ENCODE measurements around the gene RS1.
A peak's percentile ranks its signal among the peaks of the same experiment; 100 is the strongest.

The RS1 gene

DNA sequence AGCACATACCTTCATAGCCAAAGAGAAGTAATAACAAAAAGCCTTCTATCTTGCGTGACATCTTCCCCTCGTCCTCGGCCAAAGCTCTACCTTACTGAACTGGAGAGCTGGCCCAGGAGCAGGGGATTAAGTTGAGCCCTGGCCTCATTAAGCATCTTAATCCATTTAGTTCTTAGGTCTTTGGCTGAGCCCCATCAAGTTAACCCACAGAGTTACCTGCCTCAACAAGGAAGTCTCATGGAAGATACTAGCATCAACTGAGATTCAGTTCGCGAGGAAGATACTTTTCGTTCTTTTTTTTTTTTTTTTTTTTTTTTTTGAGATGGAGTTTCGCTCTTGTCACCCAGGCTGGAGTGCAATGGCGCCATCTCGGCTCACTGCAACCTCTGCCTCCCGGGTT lies at the start of gene RS1:
RS1 (minus strand) TSS at position 101 of the 400 bp plus-strand sequence; CDS start at position 61, 40 bp downstream.
- no peak for DNase-seq (ENCODE audit: low spot score)

- no peak for DNase-seq (ENCODE audit: low spot score)
These were observed 47.9 kb upstream of the RS1 start for GRCh38 chrX:18719852-18720251.

DNA sequence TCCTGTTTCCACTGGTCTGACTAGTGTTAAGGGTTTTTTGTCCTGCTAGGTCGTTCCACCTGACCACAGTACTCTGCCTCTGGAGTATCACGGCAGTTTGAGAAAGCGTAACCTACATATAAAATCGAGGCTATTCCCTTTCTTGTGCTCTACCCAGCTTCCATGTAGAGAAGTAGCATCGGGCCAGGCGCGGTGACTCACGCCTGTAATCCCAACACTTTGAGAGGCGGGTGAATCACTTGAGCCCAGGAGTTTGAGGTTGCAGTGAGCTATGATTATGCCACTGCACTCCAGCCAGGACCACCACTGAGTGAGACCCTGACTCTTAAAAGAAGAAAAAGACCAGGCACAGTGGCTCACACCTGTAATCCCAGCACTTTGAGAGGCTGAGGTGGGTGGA lies 43.0 kb upstream of the RS1 start:
- DNase-seq (ENCODE audit: low spot score): no peak

DNA sequence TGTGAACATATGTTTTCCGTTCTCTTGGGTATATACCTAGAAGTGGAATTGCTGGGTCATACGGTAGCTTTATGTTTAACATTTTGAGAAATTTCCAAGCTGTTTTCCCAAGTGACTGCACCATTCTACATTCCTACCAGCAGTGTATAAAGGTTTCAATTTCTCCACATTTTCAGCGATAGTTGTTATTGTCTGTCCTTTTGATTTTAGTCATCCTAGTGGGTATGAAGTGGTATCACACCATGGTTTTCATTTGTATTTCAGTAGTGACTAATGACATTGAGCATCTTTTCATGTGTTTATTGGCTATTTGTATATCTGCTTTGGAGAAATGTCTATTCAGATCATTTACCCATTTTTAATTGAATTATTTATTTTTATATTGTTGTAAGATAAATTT lies 37.9 kb upstream of the RS1 start:
- DNase-seq (ENCODE audit: low spot score): no peak

DNA sequence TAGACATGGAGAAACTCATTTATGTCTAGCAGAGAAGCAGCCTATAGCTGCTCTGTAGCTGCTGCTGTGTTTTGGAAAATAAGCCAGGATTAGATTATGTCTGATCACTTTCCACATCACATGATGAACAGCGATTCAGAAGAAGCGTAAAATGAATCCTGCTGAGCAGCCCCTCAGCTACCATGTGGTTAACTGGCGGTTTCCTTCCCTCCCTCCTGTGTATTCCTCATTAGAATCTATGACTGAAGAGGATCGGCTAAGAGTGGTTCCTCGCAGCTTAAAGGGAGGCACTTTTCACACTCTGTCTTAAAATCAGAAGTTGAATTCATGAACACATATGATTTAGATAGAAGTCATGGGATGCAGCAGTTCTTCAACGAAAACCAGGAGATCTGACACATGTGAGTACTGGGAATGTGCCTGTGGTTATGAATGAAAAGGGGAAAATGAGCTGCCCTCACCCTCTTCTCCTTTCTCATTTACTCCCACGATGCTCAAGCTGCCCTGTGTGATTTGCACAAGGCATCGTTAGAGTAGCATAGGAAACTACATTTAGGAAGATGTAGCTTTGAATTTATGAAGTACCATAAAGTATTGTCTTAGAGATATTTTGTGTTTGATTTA lies 35.6 kb upstream of the RS1 start, which contains the start of gene PPEF1:
PPEF1 (plus strand) TSS at position 220 of the 624 bp plus-strand sequence; CDS start at position 356, 136 bp downstream.
- DNase-seq (ENCODE audit: low spot score): no peak

- no peak for DNase-seq (ENCODE audit: low spot score)
These were observed 30.7 kb upstream of the RS1 start for GRCh38 chrX:18702362-18703195.

DNA sequence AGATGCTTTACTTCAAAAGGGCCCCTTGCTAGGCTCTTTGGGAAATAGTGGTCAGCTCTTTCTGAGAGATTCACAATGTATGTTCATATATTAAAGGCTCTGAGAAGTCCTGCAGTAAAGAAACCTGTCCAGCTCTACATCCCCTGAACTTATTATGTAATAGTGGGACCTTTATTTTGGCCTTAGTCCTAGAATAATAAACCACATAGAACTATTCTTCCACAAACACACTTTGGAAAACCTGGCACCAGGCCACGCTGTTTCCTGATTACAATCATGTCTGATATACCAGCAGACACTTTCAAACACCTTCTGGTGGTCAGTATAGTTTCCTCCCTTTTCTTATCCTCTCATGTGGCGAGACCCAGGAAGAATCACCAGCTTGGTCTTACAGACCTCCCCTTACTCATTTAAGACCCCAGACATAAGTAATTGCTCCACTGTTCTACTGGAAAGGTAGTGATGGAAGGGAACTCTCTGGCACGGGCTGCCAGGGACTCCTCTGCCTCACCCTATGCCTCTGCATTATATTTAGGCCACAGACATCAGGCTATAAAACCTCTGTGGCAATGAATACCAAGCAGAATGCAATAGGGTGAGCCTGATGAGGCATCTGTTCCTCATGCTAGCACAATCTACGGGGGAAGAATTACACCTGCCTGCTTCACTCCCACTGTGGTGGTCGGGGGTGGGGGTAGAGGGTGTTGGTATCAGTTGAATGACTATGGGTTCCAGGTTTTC lies 29.9 kb upstream of the RS1 start:
- DNase-seq (ENCODE audit: low spot score): no peak

DNA sequence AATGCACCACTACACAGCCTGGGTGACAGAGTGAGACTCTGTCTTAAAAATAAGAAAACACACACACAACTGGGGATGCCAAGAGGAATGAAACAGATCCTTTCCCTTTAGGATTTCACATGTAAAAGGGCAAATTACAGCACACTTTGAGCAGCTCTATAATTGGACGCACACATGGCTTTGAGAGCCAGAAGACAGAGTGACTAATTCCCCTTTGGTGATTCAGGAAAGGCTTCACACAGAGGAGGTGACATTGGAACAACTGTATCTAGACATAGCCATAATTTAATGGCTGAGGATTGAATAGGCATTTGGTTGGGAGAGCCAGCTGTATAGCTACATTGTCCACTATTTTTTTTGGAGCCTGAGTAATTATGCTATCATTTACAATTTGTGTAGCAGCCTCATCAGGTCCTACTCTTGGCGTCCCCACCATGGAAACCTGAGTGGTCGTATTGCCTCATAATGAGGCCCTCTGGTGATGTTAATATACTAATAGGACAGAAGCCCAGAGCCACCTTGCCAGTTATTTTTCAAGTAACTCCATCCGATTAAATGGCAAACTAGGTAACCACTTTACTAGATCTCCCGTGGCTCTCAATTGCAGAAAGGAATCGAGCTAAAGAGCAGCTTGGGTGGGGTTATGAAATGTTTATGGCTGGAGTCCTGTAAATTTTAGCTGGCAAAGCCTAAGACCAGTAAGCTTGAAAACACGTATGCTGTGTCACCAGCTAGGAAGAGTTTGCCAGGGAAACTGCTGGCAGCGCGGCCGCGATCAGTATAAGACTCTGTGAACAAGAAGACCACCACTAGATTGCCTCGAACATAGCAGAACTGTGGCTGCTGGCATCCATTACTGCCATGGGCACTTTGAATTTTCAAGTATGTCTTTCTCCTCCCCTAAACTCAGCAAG lies 27.1 kb upstream of the RS1 start:
- no peak for DNase-seq (ENCODE audit: low spot score)

DNA sequence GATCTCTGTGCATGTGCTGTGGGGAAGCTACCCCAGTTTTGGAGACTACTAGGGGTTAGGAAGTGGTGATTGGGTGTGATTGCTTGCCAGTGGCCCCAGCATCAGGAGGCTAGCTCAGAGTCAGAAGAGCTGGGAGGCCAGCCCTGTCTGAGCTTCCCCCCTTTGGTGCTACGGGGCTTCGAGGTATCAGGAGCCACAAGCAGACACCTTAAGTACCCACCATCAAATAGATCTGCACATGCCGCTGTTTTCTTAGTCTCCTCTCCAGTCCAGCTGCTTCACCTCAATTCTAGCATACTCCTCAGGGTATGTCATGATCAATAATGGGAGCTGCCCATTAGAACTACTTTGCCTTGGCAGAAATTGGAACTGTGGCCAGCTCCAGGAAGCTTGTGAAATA lies 24.7 kb upstream of the RS1 start:
- DNase-seq (ENCODE audit: low spot score): no peak

DNA sequence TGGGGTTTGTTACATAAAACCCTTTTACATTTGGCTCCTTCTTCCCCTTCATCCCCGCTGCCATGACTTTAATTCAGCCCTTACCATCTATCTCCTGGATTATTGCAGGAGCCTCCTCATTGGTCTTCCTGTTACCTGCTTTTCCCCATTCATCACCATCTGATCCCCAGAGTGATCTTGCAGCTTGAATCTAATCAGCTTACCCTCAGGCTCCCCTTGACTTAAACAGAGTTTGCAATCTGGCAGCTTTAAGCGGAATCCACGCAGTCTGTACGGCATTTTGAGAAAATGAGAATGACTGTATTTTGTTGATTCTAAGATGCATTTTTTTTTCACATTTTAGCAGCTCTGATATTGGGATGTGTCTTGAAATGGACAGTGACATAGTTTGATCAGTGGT lies 20.6 kb upstream of the RS1 start:
- DNase-seq (ENCODE audit: low spot score): no peak

- DNase-seq (ENCODE audit: low spot score): no peak
These were observed 19.5 kb upstream of the RS1 start for GRCh38 chrX:18691431-18691830.

DNA sequence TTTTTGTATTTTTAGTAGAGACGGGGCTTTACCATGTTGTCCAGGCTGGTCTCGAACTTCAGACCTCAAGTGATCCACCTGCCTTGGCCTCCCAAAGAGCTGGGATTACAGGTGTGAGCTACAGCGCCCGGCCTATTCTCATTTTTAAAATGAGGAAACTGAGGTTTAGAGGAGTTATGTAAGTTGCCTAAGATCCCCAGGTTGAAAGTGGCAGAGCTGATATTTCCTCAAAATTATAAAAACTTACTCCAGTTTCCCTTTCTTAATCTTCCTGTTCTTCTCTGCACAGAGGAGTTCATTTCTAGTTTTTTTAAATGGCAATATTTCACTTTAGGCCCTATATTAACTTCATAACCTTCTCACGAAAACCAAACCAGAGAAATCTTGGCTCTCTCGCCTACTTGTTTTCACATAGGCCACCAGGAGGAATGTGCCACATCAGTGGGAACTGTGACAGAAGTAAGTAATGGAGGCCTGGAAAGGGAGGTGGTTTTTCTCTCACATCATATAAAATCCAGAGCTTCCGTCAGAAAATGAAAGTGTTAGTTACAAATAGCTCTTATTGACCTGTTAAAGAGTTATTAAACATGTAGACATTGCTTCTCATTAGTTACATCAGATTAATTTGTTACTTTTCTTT lies 16.1 kb upstream of the RS1 start:
- no peak for DNase-seq (ENCODE audit: low spot score)

DNA sequence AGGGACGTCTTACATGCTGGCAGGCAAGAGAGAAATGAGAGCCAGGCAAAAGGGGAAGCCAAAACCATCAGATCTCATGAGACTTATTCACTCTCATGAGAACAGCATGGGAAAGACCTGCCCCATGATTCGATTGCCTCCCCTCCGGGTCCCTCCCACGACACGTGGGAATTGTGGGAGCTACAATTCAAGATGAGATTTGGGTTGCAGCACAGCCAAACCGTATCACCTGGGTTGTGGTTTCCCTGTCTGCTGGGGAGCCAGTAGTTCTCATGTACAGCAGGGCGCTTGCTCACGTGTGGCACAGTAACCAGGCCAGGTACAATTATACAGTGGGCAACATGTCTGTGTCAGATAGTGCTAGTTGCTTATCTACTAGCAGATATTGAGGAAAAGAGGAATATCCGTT lies 11.1 kb upstream of the RS1 start:
- no peak for DNase-seq (ENCODE audit: low spot score)

DNA sequence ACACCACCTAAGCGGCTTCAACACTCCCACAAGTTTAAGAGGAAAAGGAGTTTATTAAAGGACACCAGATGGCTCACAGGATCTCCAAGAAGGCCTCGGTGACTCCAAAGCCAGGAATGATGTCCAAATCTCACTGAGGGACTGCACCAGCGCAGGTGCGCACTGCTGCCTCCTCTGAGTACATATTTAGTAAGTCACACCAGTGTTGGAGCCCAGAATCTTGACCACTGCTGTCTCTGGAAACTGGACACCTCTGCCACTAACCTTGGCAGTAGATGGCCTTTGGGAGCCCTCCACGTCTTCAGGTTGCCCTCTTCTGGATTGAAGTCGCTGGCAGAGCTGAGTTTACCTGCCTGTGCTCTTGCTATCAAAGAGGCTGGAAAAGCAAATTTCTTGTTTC lies 10.1 kb upstream of the RS1 start:
- DNase-seq (ENCODE audit: low spot score): peak; percentile 23

DNA sequence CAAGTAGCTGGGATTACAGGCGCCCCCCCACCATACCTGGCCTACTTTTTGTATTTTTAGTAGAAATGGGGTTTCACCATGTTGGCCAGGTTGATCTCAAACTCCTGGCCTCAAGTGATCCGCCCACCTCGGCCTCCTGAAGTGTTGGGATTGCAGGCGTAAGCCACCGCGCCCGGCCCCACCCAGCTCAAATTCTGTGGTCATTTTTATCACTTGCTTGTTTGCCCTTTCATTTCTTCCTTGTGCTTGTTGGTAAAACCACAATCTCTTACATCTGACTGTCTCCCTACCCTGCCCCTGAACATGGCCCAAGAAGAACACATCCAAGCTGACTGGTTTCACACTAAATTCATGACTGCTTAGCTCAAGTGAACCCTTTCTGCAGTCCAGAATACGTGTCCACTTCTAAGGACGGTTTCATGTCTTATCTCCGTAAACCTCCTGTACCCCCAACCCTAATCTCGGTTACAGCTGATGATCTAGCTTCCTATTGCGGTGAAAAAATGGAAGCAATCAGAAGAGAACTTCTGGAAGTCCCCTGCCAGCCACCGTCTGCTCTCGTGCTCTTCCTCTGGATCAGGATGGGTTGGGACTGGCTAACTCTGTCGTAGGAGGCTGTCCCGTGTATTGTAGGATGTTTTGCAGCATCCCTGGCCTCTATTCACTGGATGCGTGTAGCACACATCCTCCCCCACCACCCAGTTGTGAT lies 5.4 kb upstream of the RS1 start:
- DNase-seq (ENCODE audit: low spot score): no peak

DNA sequence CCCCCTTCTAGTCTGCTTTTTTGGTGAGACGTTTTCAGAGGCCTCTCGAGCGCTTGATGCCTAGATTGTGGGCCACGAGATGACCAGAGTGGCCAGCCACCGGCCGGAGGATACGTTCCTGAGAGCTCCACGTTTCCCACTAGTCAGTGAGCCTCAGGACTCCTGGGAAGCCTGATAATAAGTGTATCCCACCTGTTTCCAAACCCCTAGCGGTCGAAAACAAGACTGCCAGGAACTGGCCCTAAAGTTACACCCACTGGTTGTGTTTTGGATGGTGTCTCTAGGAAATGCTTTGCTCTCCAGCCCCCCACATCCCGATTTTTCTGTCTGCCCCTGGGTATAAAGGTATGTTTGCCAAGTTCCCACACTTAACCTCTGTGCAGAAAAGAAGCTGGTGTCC lies 4.6 kb upstream of the RS1 start:
- DNase-seq (ENCODE audit: low spot score): peak; percentile 30

GRCh38 chrX:18676050-18676449 lies 4.1 kb upstream of the RS1 start:
- peak; percentile 7 for DNase-seq (ENCODE audit: low spot score)

GRCh38 chrX:18674788-18675735 lies 3.2 kb upstream of the RS1 start:
- DNase-seq (ENCODE audit: low spot score): peak; percentile 86

GRCh38 chrX:18674417-18674787 lies 2.5 kb upstream of the RS1 start:
- DNase-seq (ENCODE audit: low spot score): no peak

Measured in cerebellar cortex (tissue), 1 donor.